HG03460 (cell line): Measurements from ENCODE around the gene PRSS21.

Experiments used
- ATAC-seq: cut with Tn5 transposase; IDR thresholded peaks from one replicate; pipeline ENCODE4 v1.9.1; 2021; ENCODE audit not compliant: unreplicated experiment

PRSS21 gene, protein sequence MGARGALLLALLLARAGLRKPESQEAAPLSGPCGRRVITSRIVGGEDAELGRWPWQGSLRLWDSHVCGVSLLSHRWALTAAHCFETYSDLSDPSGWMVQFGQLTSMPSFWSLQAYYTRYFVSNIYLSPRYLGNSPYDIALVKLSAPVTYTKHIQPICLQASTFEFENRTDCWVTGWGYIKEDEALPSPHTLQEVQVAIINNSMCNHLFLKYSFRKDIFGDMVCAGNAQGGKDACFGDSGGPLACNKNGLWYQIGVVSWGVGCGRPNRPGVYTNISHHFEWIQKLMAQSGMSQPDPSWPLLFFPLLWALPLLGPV

DNA sequence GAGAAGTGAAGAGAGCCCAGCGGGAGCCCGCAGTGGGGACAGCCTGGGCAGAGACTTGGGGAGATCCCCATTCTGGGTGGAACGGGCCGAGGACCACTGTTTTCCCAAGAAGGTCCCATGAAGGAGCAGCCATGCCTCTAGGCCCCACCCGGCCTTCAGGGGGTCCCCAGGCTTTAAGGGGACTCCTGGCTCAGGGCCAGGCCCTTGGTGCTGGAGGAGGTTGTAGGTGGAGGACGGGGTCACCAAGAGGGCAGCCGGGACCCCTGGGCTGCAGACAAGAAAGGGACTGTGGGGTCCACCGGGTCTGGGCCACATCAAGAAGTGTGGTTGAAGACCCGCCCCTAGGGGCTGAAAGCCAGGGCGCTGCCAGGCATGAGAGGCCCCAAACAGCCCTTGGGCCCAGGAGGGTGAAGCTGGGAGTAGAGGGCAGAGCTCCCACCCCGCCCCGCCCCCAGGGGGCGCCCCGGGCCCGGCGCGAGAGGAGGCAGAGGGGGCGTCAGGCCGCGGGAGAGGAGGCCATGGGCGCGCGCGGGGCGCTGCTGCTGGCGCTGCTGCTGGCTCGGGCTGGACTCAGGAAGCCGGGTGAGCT lies at the start of gene PRSS21:
Gene PRSS21 (plus strand): TSS at position 487 of the 589 bp plus-strand sequence. CDS start 32 bp downstream, at position 519.
- no peak for ATAC-seq

DNA sequence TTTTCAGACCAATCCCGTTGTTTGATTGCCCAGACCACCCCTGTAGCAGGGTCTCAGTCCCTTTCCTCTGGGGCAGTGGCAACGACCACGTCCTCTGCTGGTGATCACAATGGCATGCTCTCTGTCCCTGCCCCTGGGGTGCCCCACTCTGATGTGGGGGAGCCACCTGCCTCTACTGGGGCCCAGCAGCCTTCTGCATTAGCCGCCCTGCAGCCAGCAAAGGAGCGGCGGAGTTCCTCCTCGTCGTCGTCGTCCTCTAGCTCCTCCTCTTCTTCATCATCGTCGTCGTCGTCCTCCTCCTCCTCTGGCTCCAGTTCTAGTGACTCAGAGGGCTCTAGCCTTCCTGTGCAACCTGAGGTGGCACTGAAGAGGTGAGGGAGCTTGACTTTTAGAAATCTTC lies 49.1 kb upstream of the PRSS21 start:
- ATAC-seq, result no peak

GRCh38 chr16:2768403-2769089 lies 48.5 kb upstream of the PRSS21 start:
- no peak for ATAC-seq

- no peak for ATAC-seq
These were observed 47.9 kb upstream of the PRSS21 start for GRCh38 chr16:2769100-2769529.

- ATAC-seq, result no peak
These were observed 47.4 kb upstream of the PRSS21 start for GRCh38 chr16:2769675-2770056.

- no peak for ATAC-seq
These were observed 46.7 kb upstream of the PRSS21 start for GRCh38 chr16:2770057-2770951.

DNA sequence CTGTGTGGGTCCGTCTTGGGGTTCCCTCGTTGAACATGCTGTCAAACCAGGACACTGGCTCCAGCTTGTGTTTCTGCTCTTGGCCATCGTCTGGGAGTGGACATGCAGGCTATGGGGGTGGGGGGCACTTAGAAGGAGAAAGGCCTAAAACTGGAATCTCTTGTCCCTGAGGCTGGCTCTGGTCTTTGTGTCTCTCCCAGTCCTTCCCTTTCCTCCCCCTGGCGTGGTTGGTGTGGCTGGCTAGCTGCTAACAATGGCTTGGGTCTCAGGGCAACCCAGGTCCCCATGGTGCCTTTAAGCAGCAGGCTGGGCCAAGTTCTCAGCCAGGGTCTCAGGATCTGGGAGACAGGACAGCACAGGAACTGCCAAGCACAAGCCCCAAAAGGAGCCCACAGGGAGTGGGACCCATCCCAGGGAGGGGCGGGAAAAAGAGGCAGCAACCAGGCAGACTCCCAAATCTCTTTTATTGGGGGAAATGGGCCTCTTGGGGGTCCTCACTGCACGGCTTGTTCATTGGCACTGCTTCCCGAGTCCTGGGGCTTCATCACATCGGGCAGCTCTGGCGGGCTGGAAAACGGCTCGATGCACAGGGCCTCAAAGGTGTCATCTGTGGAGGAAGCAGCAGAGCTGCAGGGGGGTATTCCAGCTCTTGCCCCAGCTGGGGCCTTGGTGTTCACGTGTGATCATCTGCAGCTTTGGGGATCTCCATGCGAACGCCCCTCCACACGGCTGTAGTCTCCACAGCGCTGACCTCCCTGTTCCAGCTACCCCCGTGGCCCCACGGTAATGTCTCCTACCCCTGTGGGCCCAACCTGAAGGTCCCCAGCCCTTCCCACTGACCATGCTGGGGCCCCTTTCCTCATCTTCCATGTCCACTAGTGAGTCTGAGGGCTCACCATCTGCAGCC lies 45.3 kb upstream of the PRSS21 start:
- no peak for ATAC-seq

- no peak for ATAC-seq
These were observed 43.7 kb upstream of the PRSS21 start for GRCh38 chr16:2773188-2773968.

DNA sequence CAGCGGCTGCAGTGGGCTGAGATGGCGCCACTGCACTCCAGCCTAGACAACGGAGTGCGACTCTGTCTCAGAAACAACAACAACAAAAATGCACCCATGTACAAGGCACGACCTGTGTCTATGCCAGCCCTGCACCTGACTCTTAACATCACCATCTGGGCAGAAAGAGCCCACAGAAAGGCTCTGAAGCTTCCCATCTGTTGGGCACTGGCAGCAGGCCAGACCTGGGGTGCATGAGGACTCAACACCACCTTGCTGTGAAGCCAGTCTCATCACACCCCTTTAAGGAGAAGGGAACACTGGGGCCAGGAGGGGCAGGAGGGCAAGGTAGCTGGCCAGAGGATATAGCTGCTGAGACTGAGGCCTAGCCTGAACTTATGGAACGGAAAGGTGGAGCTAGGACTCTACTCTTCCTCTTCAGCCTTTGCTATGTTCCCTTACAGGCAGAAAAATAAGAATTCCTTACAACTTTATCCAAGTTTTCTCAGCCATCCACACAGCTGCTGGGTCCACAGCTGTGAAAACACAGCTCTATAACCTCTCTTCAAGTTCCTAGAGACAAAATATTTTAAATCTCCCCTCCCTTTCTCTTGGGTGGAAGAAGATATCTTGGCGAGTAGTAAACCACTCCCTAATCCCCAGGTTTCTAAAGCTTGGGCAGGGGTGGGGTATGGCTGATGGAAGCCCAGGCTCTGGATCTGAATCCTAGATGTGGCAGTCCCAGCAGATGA lies 42.7 kb upstream of the PRSS21 start:
- ATAC-seq, result no peak

- ATAC-seq, result no peak
These were observed 41.8 kb upstream of the PRSS21 start for GRCh38 chr16:2775131-2775716.

DNA sequence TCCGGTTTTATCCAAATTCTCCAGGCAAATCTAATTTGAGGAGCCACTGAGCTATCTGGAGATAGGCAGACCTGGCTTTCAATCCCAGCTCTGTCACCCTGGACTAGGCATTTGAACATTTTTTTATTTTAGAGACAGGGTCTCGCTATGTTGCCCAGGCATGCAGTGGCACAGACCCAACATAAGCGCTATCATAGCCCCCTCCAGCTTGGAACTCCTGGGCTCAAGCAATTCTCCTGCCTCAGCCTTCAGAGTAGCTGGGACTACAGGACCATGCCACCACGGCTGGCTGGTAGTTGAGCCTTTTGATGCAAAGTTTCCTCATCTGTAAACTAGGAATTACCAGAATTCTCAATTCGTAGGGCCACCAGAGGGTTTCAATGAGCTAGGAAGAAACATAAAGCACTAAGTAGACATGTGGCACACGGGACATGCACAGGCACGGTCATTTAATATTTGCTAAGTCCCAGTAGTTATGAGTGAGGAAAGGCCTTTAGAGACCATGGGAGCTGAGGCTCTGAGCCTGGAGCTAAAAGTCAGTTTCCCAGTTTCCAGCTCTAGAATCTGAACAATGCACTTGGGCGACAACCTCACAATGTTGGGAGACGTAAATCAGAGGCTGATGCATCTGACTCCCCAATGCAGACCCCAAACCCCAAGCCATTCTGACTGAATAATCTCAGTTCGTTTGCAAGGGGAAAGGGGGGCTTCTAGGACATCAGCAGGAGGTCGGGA lies 41.1 kb upstream of the PRSS21 start:
- no peak for ATAC-seq

DNA sequence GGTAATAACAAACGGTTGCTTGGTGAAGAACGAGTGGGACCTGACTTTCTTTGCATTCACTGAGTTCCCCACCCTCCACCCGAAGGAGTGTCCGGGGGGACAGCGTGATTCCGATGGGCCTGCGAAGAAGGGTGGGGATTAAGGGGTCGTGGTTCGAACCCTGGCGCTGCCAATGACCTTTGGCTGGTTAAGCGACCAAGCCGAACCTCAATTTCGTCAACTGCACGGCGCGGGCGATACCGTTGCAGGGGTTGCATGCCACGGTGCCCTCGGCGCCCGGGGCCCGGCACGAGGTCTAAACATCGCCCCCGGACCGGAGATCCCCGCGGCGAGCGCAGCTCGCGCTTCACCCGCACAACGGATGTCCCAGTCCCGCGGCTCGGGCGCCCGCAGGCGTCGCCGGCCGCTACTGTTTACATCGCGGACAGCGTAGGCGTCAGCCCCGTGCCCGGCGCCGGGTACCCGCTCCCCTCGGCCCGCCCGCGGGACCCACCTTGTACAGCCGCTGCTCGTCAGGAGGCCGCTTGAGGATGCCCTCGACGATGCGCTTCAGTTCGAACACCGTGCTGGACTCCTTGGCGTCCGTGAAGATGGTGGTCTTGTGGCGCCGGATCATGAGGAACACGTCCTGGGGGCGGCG lies 40.4 kb upstream of the PRSS21 start:
- peak; percentile 26 for ATAC-seq

- ATAC-seq, result peak; percentile 70
These were observed 39.7 kb upstream of the PRSS21 start, which contains the start of gene ELOB for GRCh38 chr16:2777231-2777902. ELOB (minus strand) TSS chr16:2777280; CDS start chr16:2777239, 41 bp downstream.

- ATAC-seq, result no peak
These were observed 39.0 kb upstream of the PRSS21 start for GRCh38 chr16:2777903-2778629.

DNA sequence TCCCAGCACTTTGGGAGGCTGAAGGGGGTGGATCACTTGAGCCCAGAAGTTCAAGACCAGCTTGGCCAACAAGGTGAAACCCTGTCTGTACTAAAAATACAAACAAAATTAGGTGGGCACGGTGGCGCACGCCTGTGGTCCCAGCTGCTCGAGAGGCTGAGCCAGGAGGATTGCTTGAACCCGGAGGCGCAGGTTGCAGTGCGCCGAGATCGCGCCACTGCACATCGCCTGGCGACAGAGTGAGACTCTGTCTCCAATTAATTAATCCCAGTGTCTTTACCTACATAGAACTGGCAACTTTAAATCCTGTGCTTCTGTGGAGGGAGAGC lies 38.4 kb upstream of the PRSS21 start:
- no peak for ATAC-seq
